Renal cortex interstitium (tissue), 11 donors: Measurements from ENCODE around the gene INO80D. TPM values are rescaled to one million over a fixed set of nuclear protein-coding genes. Genes with fewer than 3 reads are reported as not detected.
"Not testable (repeated sequence)": the region's sequence is repeated elsewhere in the genome, so short reads cannot be mapped to it uniquely, and the experiment has no call there.

Source experiments
- DNase-seq, 11 donors: peaks; one replicate each; pipeline ENCODE4 v3.0.0-alpha.2; 2013; ENCODE audit warnings: low read depth in 9 of 11, low spot score in 4 of 11; ENCODE audit errors: extremely low read depth in 1 of 11
- polyA plus RNA-seq, 3 donors: library from polyadenylated mRNA; unstranded; fragments of 120-200 nt; gene quantifications; one replicate each; pipeline ENCODE4 v1.2.1, GENCODE V29; 2013; ENCODE audit not compliant: insufficient read length in 3 of 3

Gene INO80D
- polyA plus RNA-seq, 3 donors, result 8.8 to 10.8 (median 10.1) TPM

- DNase-seq, result peak in 5 of 11 donors; percentile 27 to 51 (median 34)
Measured at GRCh38 chr2:205989271-205990071, 96.5 kb downstream of the INO80D start.

GRCh38 chr2:205988681-205989080, 97.3 kb downstream of the INO80D start:
- DNase-seq, result not testable (repeated sequence)

GRCh38 chr2:205988274-205988673, 97.7 kb downstream of the INO80D start:
- DNase-seq, result no peak

GRCh38 chr2:205986334-205986733, 99.6 kb downstream of the INO80D start:
- DNase-seq, result not testable (repeated sequence)

- no peak for DNase-seq
Measured at GRCh38 chr2:205984381-205984780, 101.6 kb downstream of the INO80D start.

- no peak for DNase-seq
Measured at GRCh38 chr2:205982776-205983327, 103.1 kb downstream of the INO80D start.

GRCh38 chr2:205978728-205979127, 107.2 kb downstream of the INO80D start:
- not testable (repeated sequence) for DNase-seq

- not testable (repeated sequence) for DNase-seq
Measured at GRCh38 chr2:205977699-205978098, 108.3 kb downstream of the INO80D start.

- not testable (repeated sequence) for DNase-seq
Measured at GRCh38 chr2:205976934-205977659, 108.9 kb downstream of the INO80D start.

GRCh38 chr2:205976120-205976814, 109.7 kb downstream of the INO80D start:
- no peak for DNase-seq

- peak in 8 of 11 donors; percentile 26 to 73 (median 38) for DNase-seq
Measured at GRCh38 chr2:205975082-205975949, 110.7 kb downstream of the INO80D start.

- no peak for DNase-seq
Measured at GRCh38 chr2:205972113-205972512, 113.9 kb downstream of the INO80D start.

GRCh38 chr2:205970348-205970747, 115.6 kb downstream of the INO80D start:
- no peak for DNase-seq

- no peak for DNase-seq
Measured at GRCh38 chr2:205969584-205969983, 116.4 kb downstream of the INO80D start.

GRCh38 chr2:205967391-205968075, 118.4 kb downstream of the INO80D start:
- DNase-seq, result no peak

- DNase-seq, result no peak
Measured at GRCh38 chr2:205965707-205966106, 120.3 kb downstream of the INO80D start.

- DNase-seq, result no peak
Measured at GRCh38 chr2:205964111-205964761, 121.7 kb downstream of the INO80D start.
